A549 (cell line): ENCODE results near the gene FOXP1. TPM values are rescaled to one million over a fixed set of nuclear protein-coding genes. Genes with fewer than 3 reads are reported as not detected.

Source experiments
- ATAC-seq, 2 experiments: fragments of 200-7000 bp in 1 of 2; fragments of >200 bp in 1 of 2; cut with Nextera tagmentation in 1 of 2; cut with Tn5 transposase in 1 of 2; 3 replicates each; pipeline versions ENCODE4 v1.8.0 to v1.9.1; 2018 to 2020; ENCODE audit warnings: mild to moderate bottlenecking in 1 of 2, moderate library complexity in 1 of 2
- CTCF ChIA-PET: fragments of 300-600 bp; sonication (Branson Sonifier 250); formaldehyde crosslinking; extraction: SDS; loops from one replicate; lab custom pipeline; 2021; ENCODE audit warnings: antibody characterized with exemption, inconsistent platforms; lab: Yijun Ruan, JAX
- POLR2A ChIA-PET: fragments of 350-600 bp; formaldehyde crosslinking; extraction: SDS; loops from one replicate; lab custom pipeline; 2021; ENCODE audit warnings: antibody characterized with exemption, inconsistent platforms; lab: Yijun Ruan, JAX
- DNase-seq, 2 experiments: peaks; one replicate each; pipeline versions ENCODE4 v3.0.0 to v3.0.0-alpha.2; 2011 to 2016; ENCODE audit warnings: low read depth in 1 of 2, low spot score in 1 of 2
- FAIRE-seq: peaks from 2 replicates; lab custom pipeline; 2011; peaks lifted over from hg19 to GRCh38; lab: Jason Lieb, UNC
- H3K27ac ChIP-seq, 2 experiments: fragments of >200 bp; sonication (Bioruptor Twin); formaldehyde crosslinking; 3 replicates each; pipeline ENCODE4 v1.5.1; 2016 to 2017
- H3K4me1 ChIP-seq: fragments of >200 bp; sonication (Bioruptor Twin); formaldehyde crosslinking; 3 replicates; pipeline ENCODE4 v1.6.1; 2016
- H3K4me2 ChIP-seq: fragments of >200 bp; sonication (Bioruptor Twin); formaldehyde crosslinking; 3 replicates; pipeline ENCODE4 v1.6.1; 2016
- H3K4me3 ChIP-seq: fragments of >200 bp; sonication (Bioruptor Twin); formaldehyde crosslinking; 3 replicates; pipeline ENCODE4 v1.5.1; 2016
- H3K9me3 ChIP-seq: fragments of >200 bp; sonication (Bioruptor Twin); formaldehyde crosslinking; 3 replicates; pipeline ENCODE4 v1.6.1; 2016
- BHLHE40 ChIP-seq: IDR thresholded peaks from 2 replicates; pipeline ENCODE4 v1.6.1; 2012; ENCODE audit warnings: low read depth, low read length, inconsistent platforms
- CBX2 ChIP-seq: fragments of 200-600 bp; sonication (generic); IDR thresholded peaks from 2 replicates; pipeline ENCODE4 v1.6.1; 2016; ENCODE audit warnings: low read depth, mild to moderate bottlenecking, borderline replicate concordance
- CBX8 ChIP-seq: fragments of 200-600 bp; sonication (generic); IDR thresholded peaks from 2 replicates; pipeline ENCODE4 v1.6.1; 2016
- CEBPB ChIP-seq, 2 experiments: fragments of >200 bp in 1 of 2; sonication (Bioruptor Twin) in 1 of 2; formaldehyde crosslinking in 1 of 2; IDR thresholded peaks; 2 replicates each; pipeline ENCODE4 v1.6.1; 2012 to 2016
- CHD2 ChIP-seq: fragments of 150-350 bp; IDR thresholded peaks from 2 replicates; pipeline ENCODE4 v1.6.1; 2014; ENCODE audit warnings: low read length; ENCODE audit not compliant: partially characterized antibody
- CHD4 ChIP-seq: fragments of 200-600 bp; sonication (generic); IDR thresholded peaks from 2 replicates; pipeline ENCODE4 v1.6.1; 2016; ENCODE audit warnings: antibody characterized with exemption, mild to moderate bottlenecking, borderline replicate concordance
- EHF ChIP-seq: fragments of 250-450 bp; sonication (Bioruptor Pico); IDR thresholded peaks from 2 replicates; pipeline ENCODE4 v1.5.0; 2020; ENCODE audit warnings: mild to moderate bottlenecking
- EHMT2 ChIP-seq: fragments of 200-600 bp; sonication (generic); IDR thresholded peaks from 2 replicates; pipeline ENCODE4 v1.6.1; 2016; ENCODE audit warnings: antibody characterized with exemption, low read depth, mild to moderate bottlenecking, moderate library complexity
- FOSB ChIP-seq: fragments of 250-450 bp; sonication (Bioruptor Pico); IDR thresholded peaks from 2 replicates; pipeline ENCODE4 v1.5.0; 2020; ENCODE audit warnings: mild to moderate bottlenecking, moderate library complexity
- FOSL2 ChIP-seq, 2 experiments: fragments of 450-650 bp in 1 of 2; fragments of >200 bp in 1 of 2; sonication (Bioruptor Twin) in 1 of 2; formaldehyde crosslinking; IDR thresholded peaks; 2 replicates each; pipeline versions ENCODE4 v1.5.0 to v1.6.1; 2016 to 2020; ENCODE audit warnings: mild to moderate bottlenecking in 1 of 2, moderate library complexity in 1 of 2
- FOXS1 ChIP-seq: fragments of 250-450 bp; sonication (Bioruptor Pico); IDR thresholded peaks from 2 replicates; pipeline ENCODE4 v1.5.0; 2020; ENCODE audit warnings: mild to moderate bottlenecking, moderate library complexity
- HDAC2 ChIP-seq: fragments of 200-600 bp; sonication (generic); IDR thresholded peaks from 2 replicates; pipeline ENCODE4 v1.6.1; 2016
- HOXB13 ChIP-seq: fragments of 250-450 bp; sonication (Bioruptor Pico); IDR thresholded peaks from 2 replicates; pipeline ENCODE4 v1.5.0; 2020; ENCODE audit warnings: low read depth, mild to moderate bottlenecking, moderate library complexity
- JUNB ChIP-seq: fragments of >200 bp; sonication (Bioruptor Twin); formaldehyde crosslinking; IDR thresholded peaks from 2 replicates; pipeline ENCODE4 v1.6.1; 2016
- KDM5A ChIP-seq: fragments of 200-600 bp; sonication (generic); IDR thresholded peaks from 2 replicates; pipeline ENCODE4 v1.6.1; 2016; ENCODE audit warnings: antibody characterized with exemption, mild to moderate bottlenecking
- MAFK ChIP-seq: fragments of 450-650 bp; IDR thresholded peaks from 2 replicates; pipeline ENCODE4 v1.6.1; 2014; ENCODE audit not compliant: partially characterized antibody
- MYC ChIP-seq: IDR thresholded peaks from 2 replicates; pipeline ENCODE4 v1.6.1; 2012; ENCODE audit warnings: mild to moderate bottlenecking, inconsistent platforms, low read length, improper control_type of control experiment, borderline replicate concordance
- NFE2L2 ChIP-seq: fragments of 150-350 bp; conservative IDR thresholded peaks from 2 replicates; pipeline ENCODE4 v1.6.1; 2014; ENCODE audit warnings: low read length
- NR3C1 ChIP-seq: fragments of >200 bp; sonication (Bioruptor Twin); formaldehyde crosslinking; IDR thresholded peaks from 3 replicates; pipeline ENCODE4 v1.6.1; 2017
- PHF8 ChIP-seq: fragments of 200-600 bp; sonication (generic); IDR thresholded peaks from 2 replicates; pipeline ENCODE4 v1.6.1; 2016; ENCODE audit warnings: low read depth, mild to moderate bottlenecking, antibody characterized with exemption, moderate library complexity, borderline replicate concordance
- RAD21 ChIP-seq, 2 experiments: fragments of >200 bp in 1 of 2; sonication (Bioruptor Twin) in 1 of 2; formaldehyde crosslinking in 1 of 2; IDR thresholded peaks in 1 of 2; conservative IDR thresholded peaks in 1 of 2; 2 replicates in 1 of 2; 3 replicates in 1 of 2; pipeline ENCODE4 v1.6.1; 2012 to 2018; ENCODE audit warnings: inconsistent platforms in 1 of 2
- RARB ChIP-seq: fragments of 250-450 bp; sonication (Bioruptor Pico); IDR thresholded peaks from 2 replicates; pipeline ENCODE4 v1.8.0; 2021; ENCODE audit warnings: mild to moderate bottlenecking, moderate library complexity
- RCOR1 ChIP-seq: fragments of 150-350 bp; IDR thresholded peaks from 2 replicates; pipeline ENCODE4 v1.6.1; 2014; ENCODE audit warnings: antibody characterized with exemption, low read length, low read depth
- RFX5 ChIP-seq: fragments of 450-650 bp; IDR thresholded peaks from 2 replicates; pipeline ENCODE4 v1.7.1; 2014; ENCODE audit warnings: antibody characterized with exemption, mild to moderate bottlenecking, moderate library complexity
- SREBF2 ChIP-seq: fragments of 450-650 bp; IDR thresholded peaks from 2 replicates; pipeline ENCODE4 v1.6.1; 2014; ENCODE audit warnings: mild to moderate bottlenecking, moderate library complexity
- TFCP2L1 ChIP-seq: fragments of 250-450 bp; sonication (Bioruptor Pico); IDR thresholded peaks from 2 replicates; pipeline ENCODE4 v1.5.0; 2021; ENCODE audit warnings: mild to moderate bottlenecking
- TP53 ChIP-seq: fragments of 250-450 bp; sonication (Bioruptor Pico); IDR thresholded peaks from 2 replicates; pipeline ENCODE4 v1.5.0; 2021; ENCODE audit warnings: mild to moderate bottlenecking, moderate library complexity
- ZC3H11A ChIP-seq: fragments of 450-650 bp; IDR thresholded peaks from 2 replicates; pipeline ENCODE4 v1.6.1; 2014; ENCODE audit warnings: antibody characterized with exemption, mild to moderate bottlenecking
- WGBS: methylation state at CpG from one replicate; pipeline ENCODE4 v1.1.6; 2017; ENCODE audit errors: missing lambda C conversion rate; 5-methylcytosine and 5-hydroxymethylcytosine counted together
- polyA plus RNA-seq, 4 experiments: library from polyadenylated mRNA; depleted of rRNA in 3 of 4; stranded (reverse); fragments of >200 nt; fragmentation: RNase III in 1 of 4; extraction: RNeasy Plus Mini Kit Qiagen cat#74134 plus additional on column Dnase treatment in 1 of 4; gene quantifications; 2 replicates in 3 of 4; 3 replicates in 1 of 4; pipeline ENCODE4 v1.2.3, GENCODE V29; 2011 to 2017
- TF ChIP-seq, protein P1 (sequence below): fragments of 150-350 bp; IDR thresholded peaks from 2 replicates; pipeline ENCODE4 v1.6.1; 2014; ENCODE audit warnings: low read depth, mild to moderate bottlenecking, low read length
- TF ChIP-seq, protein P2 (sequence below): fragments of 450-650 bp; IDR thresholded peaks from 2 replicates; pipeline ENCODE4 v1.6.1; 2014; ENCODE audit warnings: antibody characterized with exemption

Gene FOXP1
- polyA plus RNA-seq, 2 of the 4 experiments (the other 2 are of a cell fraction) = 12.8 to 13.9 TPM

- ATAC-seq (no peak), FAIRE-seq (peak; percentile 13)
- CTCF ChIA-PET = interaction anchor here (0.6 to 0.9 kb wide), 2 partner anchors 9 to 197 kb away, joined by 3 read pairs; no protein-coding TSS in a partner anchor
These were observed 279.3 kb downstream of the FOXP1 start for GRCh38 chr3:71304247-71304646.

GRCh38 chr3:71303627-71304200 is 279.8 kb downstream of the FOXP1 start:
- Histone ChIP-seq H3K4me1 (0 out of 3 replicates have a peak, but pooled peaks cover 5% of the 10 kb centered on the region), H3K4me2 (no peak overlapping the region), H3K27ac (0 out of 6 replicates have a peak overlapping the region, but pooled peaks of 1 of the 2 experiments have one; percentile 2), H3K9me3 (no peaks in the 10 kb centered on the region), H3K4me3 (no peak overlapping the region)
- ATAC-seq = no peak
- ChIA-PET CTCF (interaction anchor here (0.6 to 0.9 kb wide), 2 partner anchors 9 to 196 kb away, joined by 3 read pairs; no protein-coding TSS in a partner anchor), POLR2A (no interaction called here)
- FAIRE-seq = no peak
- no peak for DNase-seq
- 76% methylated on average over 6 of the region's 6 CpGs for WGBS
- TF ChIP-seq MAFK = no peak
- TF ChIP-seq FOSB (CRISPR knock-in tag) = no peak
- TF ChIP-seq, protein P1, sequence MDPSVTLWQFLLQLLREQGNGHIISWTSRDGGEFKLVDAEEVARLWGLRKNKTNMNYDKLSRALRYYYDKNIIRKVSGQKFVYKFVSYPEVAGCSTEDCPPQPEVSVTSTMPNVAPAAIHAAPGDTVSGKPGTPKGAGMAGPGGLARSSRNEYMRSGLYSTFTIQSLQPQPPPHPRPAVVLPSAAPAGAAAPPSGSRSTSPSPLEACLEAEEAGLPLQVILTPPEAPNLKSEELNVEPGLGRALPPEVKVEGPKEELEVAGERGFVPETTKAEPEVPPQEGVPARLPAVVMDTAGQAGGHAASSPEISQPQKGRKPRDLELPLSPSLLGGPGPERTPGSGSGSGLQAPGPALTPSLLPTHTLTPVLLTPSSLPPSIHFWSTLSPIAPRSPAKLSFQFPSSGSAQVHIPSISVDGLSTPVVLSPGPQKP = no peak
- TF ChIP-seq HDAC2 = no peak
- no peak for TF ChIP-seq ZC3H11A
- TF ChIP-seq FOXS1 = no peak
- no peak for TF ChIP-seq PHF8

More at GRCh38 chr3:71304247-71304646, 279.3 kb downstream of the FOXP1 start:
- DNase-seq = no peak
- H3K9me3 ChIP-seq = no peaks in the 10 kb centered on the region
- POLR2A ChIA-PET = no interaction called here
- no peak overlapping the region for H3K4me2 ChIP-seq
- 0 out of 3 replicates have a peak, but pooled peaks cover 5% of the 10 kb centered on the region for H3K4me1 ChIP-seq
- no peak overlapping the region for H3K4me3 ChIP-seq
- WGBS = 68% methylated on average over 3 of the region's 3 CpGs
- TF ChIP-seq RAD21 (conservative IDR thresholded peaks at IDR 0.05 in 1 of 2, IDR thresholded peaks at IDR 0.05 in 1 of 2) (no peak), SREBF2 (no peak), CHD2 (no peak), JUNB (no peak), CBX2 (no peak), RCOR1 (no peak), BHLHE40 (no peak), CBX8 (no peak)
- TF ChIP-seq, protein P2, sequence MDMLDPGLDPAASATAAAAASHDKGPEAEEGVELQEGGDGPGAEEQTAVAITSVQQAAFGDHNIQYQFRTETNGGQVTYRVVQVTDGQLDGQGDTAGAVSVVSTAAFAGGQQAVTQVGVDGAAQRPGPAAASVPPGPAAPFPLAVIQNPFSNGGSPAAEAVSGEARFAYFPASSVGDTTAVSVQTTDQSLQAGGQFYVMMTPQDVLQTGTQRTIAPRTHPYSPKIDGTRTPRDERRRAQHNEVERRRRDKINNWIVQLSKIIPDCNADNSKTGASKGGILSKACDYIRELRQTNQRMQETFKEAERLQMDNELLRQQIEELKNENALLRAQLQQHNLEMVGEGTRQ = no peak
- 0 out of 6 replicates have a peak overlapping the region, but pooled peaks of 1 of the 2 experiments have one; percentile 2 for H3K27ac ChIP-seq

DNA sequence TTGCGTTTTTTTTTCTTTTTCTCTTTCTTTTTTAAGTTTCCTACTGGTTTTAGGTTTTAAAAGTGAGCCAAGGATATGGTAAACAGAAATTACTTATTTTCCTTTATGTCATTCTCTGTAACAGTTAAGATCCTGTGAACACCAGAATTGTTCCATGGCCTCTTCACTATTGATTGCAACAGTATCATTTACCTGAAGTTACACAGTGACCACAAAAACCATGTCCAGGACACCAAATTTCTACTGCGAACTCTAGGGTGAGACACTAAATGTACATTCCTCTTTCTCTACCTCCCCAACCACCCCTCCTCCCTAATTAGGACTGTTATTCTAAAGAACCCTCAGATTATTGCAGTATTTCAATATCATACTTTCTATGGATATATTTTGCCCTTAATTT is 280.9 kb downstream of the FOXP1 start:
- Histone ChIP-seq H3K4me3 (no peak overlapping the region), H3K4me2 (no peak overlapping the region), H3K4me1 (0 out of 3 replicates have a peak, but pooled peaks cover 5% of the 10 kb centered on the region), H3K27ac (no peak overlapping the region), H3K9me3 (no peaks in the 10 kb centered on the region)
- POLR2A ChIA-PET = no interaction called here
- DNase-seq = no peak
- FAIRE-seq = no peak
- TF ChIP-seq EHMT2 (no peak), CHD4 (no peak), ZC3H11A (no peak), CHD2 (no peak), RCOR1 (no peak), RFX5 (no peak), MYC (no peak), NFE2L2 (no peak), FOSL2 (IDR thresholded peaks at IDR 0.05) (no peak), FOSL2 (CRISPR knock-in tag; IDR thresholded peaks at IDR 0.05) (no peak), HOXB13 (CRISPR knock-in tag) (no peak), EHF (CRISPR knock-in tag) (no peak), TFCP2L1 (CRISPR knock-in tag) (no peak), NR3C1 (no peak), BHLHE40 (no peak), CEBPB (IDR thresholded peaks at IDR 0.05) (no peak), KDM5A (no peak), RARB (CRISPR knock-in tag) (no peak), TP53 (CRISPR knock-in tag) (no peak)
- TF ChIP-seq, protein P2 = no peak
- TF ChIP-seq, protein P1 = no peak
- CTCF ChIA-PET = interaction anchor here (1.4 kb wide), 1 partner anchor 200 kb away, joined by 3 read pairs; no protein-coding TSS in a partner anchor
- no peak for ATAC-seq
- WGBS = 85% methylated on average over 2 of the region's 2 CpGs
